SU-DHL-6 (cell line): ENCODE results near the gene SIM2.

ENCODE experiments used
- H2AFZ ChIP-seq: fragments of 200-600 bp; sonication (generic); 2 replicates; pipeline ENCODE4 v1.6.1; 2014; ENCODE audit warnings: low read depth, mild to moderate bottlenecking, moderate library complexity, mixed read lengths, antibody characterized with exemption, low read length; ENCODE audit not compliant: severe bottlenecking
- H3F3A ChIP-seq: fragments of 200-600 bp; shearing (Covaris generic); 2 replicates; pipeline ENCODE4 v1.6.0; 2016; ENCODE audit warnings: antibody characterized with exemption, mild to moderate bottlenecking; ENCODE audit not compliant: insufficient read depth
- H3K27ac ChIP-seq: fragments of 200-600 bp; sonication (generic); 2 replicates; pipeline ENCODE4 v1.5.1; 2016; ENCODE audit warnings: low read depth, mild to moderate bottlenecking, low read length, moderate library complexity, mixed read lengths
- H3K27me3 ChIP-seq: fragments of 200-600 bp; sonication (generic), shearing (Covaris generic); 2 replicates; pipeline ENCODE4 v1.6.0; 2014; ENCODE audit warnings: mild to moderate bottlenecking, low read length
- H3K36me3 ChIP-seq: fragments of 200-600 bp; sonication (generic); 2 replicates; pipeline ENCODE4 v1.6.1; 2014; ENCODE audit warnings: mild to moderate bottlenecking, low read length, mixed read lengths
- H3K4me2 ChIP-seq: fragments of 300-600, 200-600 bp; shearing (Covaris generic), sonication (generic); 2 replicates; pipeline ENCODE4 v1.6.0; 2014; ENCODE audit warnings: low read length, low read depth, mild to moderate bottlenecking; ENCODE audit not compliant: poor library complexity, severe bottlenecking
- H3K4me3 ChIP-seq: fragments of 200-600 bp; sonication (generic); 2 replicates; pipeline ENCODE4 v1.5.1; 2014; ENCODE audit warnings: antibody characterized with exemption, low read length, mild to moderate bottlenecking, mixed read lengths; ENCODE audit not compliant: insufficient read depth, poor library complexity, severe bottlenecking
- H3K79me2 ChIP-seq: fragments of 200-600 bp; sonication (generic); 2 replicates; pipeline ENCODE4 v1.6.1; 2014; ENCODE audit warnings: mild to moderate bottlenecking, low read length, moderate library complexity; ENCODE audit not compliant: insufficient read depth
- H3K9ac ChIP-seq: fragments of 200-600 bp; sonication (generic); 2 replicates; pipeline ENCODE4 v1.7.0; 2014; ENCODE audit warnings: mild to moderate bottlenecking, low read length
- H3K9me2 ChIP-seq: fragments of 200-600 bp; sonication (generic); replicated peaks from 2 replicates; pipeline ENCODE4 v1.6.1; 2014; ENCODE audit warnings: low read length; ENCODE audit not compliant: insufficient read depth
- H3K9me3 ChIP-seq: fragments of 200-600 bp; sonication (generic); 2 replicates; pipeline ENCODE4 v1.6.1; 2014; ENCODE audit warnings: low read length, mixed read lengths; ENCODE audit not compliant: insufficient read depth
- H4K20me1 ChIP-seq: fragments of 200-600 bp; sonication (generic); 2 replicates; pipeline ENCODE4 v1.6.1; 2014; ENCODE audit warnings: low read depth, mild to moderate bottlenecking, antibody characterized with exemption, low read length, moderate library complexity, mixed read lengths
- EZH2phosphoT487 ChIP-seq: fragments of 200-600 bp; sonication (generic), shearing (Covaris generic); conservative IDR thresholded peaks from 2 replicates; pipeline ENCODE4 v1.6.1; 2018; ENCODE audit warnings: mild to moderate bottlenecking, antibody characterized with exemption, low read length, moderate library complexity, mixed read lengths
- TF ChIP-seq, protein P1 (sequence below): fragments of 200-600 bp; sonication (generic); IDR thresholded peaks from one replicate; pipeline ENCODE4 v1.5.1; 2017; ENCODE audit warnings: antibody characterized with exemption, mild to moderate bottlenecking, low read length, moderate library complexity; ENCODE audit not compliant: insufficient read depth, poor library complexity, severe bottlenecking

Gene SIM2

DNA sequence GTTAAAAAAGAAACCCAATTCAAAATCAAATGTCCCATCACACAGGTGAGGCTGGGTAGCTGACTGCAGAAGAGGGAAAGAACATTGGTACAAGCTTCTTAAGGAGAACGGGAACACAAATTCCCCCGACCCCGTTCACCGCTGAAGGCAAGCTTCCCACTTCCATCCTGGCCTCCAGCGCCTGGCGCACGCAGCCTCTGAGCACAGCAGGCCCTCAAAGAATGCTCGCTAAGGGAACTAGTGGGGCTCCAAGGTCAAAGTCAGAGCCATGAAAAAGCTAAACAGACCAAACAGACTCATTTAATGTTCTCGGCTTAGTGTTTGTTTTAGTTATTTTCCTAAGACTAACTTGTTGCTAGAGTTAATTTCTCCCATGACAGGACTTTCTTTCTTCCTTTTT is 63.7 kb downstream of the SIM2 start:
- H3K36me3 ChIP-seq: no peaks in the 10 kb centered on the region
- H3K79me2 ChIP-seq: no peaks in the 10 kb centered on the region
- H4K20me1 ChIP-seq: no peaks in the 10 kb centered on the region
- no peak overlapping the region for H3K4me2 ChIP-seq
- no peaks in the 10 kb centered on the region for H3K9me3 ChIP-seq
- no peak for TF ChIP-seq EZH2phosphoT487
- TF ChIP-seq, protein P1, sequence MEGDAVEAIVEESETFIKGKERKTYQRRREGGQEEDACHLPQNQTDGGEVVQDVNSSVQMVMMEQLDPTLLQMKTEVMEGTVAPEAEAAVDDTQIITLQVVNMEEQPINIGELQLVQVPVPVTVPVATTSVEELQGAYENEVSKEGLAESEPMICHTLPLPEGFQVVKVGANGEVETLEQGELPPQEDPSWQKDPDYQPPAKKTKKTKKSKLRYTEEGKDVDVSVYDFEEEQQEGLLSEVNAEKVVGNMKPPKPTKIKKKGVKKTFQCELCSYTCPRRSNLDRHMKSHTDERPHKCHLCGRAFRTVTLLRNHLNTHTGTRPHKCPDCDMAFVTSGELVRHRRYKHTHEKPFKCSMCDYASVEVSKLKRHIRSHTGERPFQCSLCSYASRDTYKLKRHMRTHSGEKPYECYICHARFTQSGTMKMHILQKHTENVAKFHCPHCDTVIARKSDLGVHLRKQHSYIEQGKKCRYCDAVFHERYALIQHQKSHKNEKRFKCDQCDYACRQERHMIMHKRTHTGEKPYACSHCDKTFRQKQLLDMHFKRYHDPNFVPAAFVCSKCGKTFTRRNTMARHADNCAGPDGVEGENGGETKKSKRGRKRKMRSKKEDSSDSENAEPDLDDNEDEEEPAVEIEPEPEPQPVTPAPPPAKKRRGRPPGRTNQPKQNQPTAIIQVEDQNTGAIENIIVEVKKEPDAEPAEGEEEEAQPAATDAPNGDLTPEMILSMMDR: no peak
- no peaks in the 10 kb centered on the region for H3F3A ChIP-seq
- H3K27ac ChIP-seq: no peak overlapping the region
- no peak overlapping the region for H3K4me3 ChIP-seq
- H3K9ac ChIP-seq: no peak overlapping the region
- no peaks in the 10 kb centered on the region for H3K9me2 ChIP-seq
- H3K27me3 ChIP-seq: no peaks in the 10 kb centered on the region
- no peak overlapping the region for H2AFZ ChIP-seq

DNA sequence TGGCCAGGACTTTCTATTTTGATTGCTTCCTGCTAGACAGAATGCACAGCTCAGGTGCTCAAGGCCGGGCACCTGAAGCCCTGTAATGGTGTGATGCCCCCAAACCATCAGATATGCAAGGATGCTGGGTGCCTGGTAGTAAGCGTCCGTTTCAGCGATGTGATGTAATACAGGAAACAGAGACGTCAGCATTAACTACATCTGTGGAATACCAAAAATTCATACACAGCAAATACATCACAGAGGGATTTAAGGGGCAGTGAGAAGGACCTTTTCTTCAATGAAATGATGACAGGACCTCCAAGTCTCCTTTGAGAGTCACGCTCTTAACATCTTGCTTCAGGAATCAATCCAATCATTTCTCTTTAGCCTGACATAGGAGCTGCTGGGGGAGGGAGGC is 64.4 kb downstream of the SIM2 start:
- H3K4me3 ChIP-seq: no peak overlapping the region
- H3K9me3 ChIP-seq: no peaks in the 10 kb centered on the region
- no peaks in the 10 kb centered on the region for H3K79me2 ChIP-seq
- H2AFZ ChIP-seq: no peak overlapping the region
- H3K27me3 ChIP-seq: no peaks in the 10 kb centered on the region
- H4K20me1 ChIP-seq: no peaks in the 10 kb centered on the region
- no peak overlapping the region for H3K9ac ChIP-seq
- no peaks in the 10 kb centered on the region for H3F3A ChIP-seq
- H3K27ac ChIP-seq: no peak overlapping the region
- TF ChIP-seq, protein P1: no peak
- TF ChIP-seq EZH2phosphoT487: no peak
- no peaks in the 10 kb centered on the region for H3K9me2 ChIP-seq
- no peak overlapping the region for H3K4me2 ChIP-seq
- H3K36me3 ChIP-seq: no peaks in the 10 kb centered on the region

- Histone ChIP-seq H4K20me1 (no peaks in the 10 kb centered on the region), H2AFZ (no peak overlapping the region), H3K9me3 (no peaks in the 10 kb centered on the region), H3K27ac (no peak overlapping the region), H3K4me3 (no peak overlapping the region), H3F3A (no peaks in the 10 kb centered on the region), H3K79me2 (no peaks in the 10 kb centered on the region), H3K4me2 (no peak overlapping the region), H3K36me3 (no peaks in the 10 kb centered on the region), H3K9me2 (no peaks in the 10 kb centered on the region), H3K9ac (no peak overlapping the region), H3K27me3 (no peaks in the 10 kb centered on the region)
- no peak for TF ChIP-seq EZH2phosphoT487
- TF ChIP-seq, protein P1: no peak
Measured at GRCh38 chr21:36765229-36765628, 66.3 kb downstream of the SIM2 start.
